Left ventricle myocardium inferior (tissue), 1 donor: ENCODE results near the gene TESK2. TPM values are rescaled to one million over a fixed set of nuclear protein-coding genes. Genes with fewer than 3 reads are reported as not detected.

Experiments used
- DNase-seq: peaks from one replicate; pipeline ENCODE4 v3.0.0-alpha.2; 2020
- H3K27ac ChIP-seq: fragments of 200-600 bp; replicated peaks from 2 replicates; pipeline ENCODE4 v1.8.0; 2021
- H3K27me3 ChIP-seq: fragments of 200-600 bp; 2 replicates; pipeline ENCODE4 v1.8.0; 2021; ENCODE audit warnings: low read depth
- H3K36me3 ChIP-seq: fragments of 200-600 bp; 2 replicates; pipeline ENCODE4 v1.8.0; 2021
- H3K4me1 ChIP-seq: fragments of 200-600 bp; 2 replicates; pipeline ENCODE4 v1.8.0; 2021
- H3K4me3 ChIP-seq: fragments of 200-600 bp; 2 replicates; pipeline ENCODE4 v1.8.0; 2021; ENCODE audit warnings: mild to moderate bottlenecking, moderate library complexity
- H3K9me3 ChIP-seq: fragments of 200-600 bp; replicated peaks from 2 replicates; pipeline ENCODE4 v1.8.0; 2021
- intact Hi-C: fragments of 100-400 bp; cut with micrococcal nuclease; formaldehyde crosslinking; loops from one replicate; pipeline ENCODE4 v1.11.0; 2022
- total RNA-seq: library from RNA; stranded (reverse); fragmentation: NEBNext Ultra II Directional; extraction: Animal tissue kit (Norgen Biotek cat#: 25700); gene quantifications from one replicate; pipeline ENCODE4 v1.2.1, GENCODE V29; 2021
- TF ChIP-seq, protein P1 (sequence below): fragments of 200-600 bp; IDR thresholded peaks from 2 replicates; pipeline ENCODE4 v1.8.0; 2021; ENCODE audit warnings: antibody characterized with exemption, mild to moderate bottlenecking, borderline replicate concordance
- donor health status: DM: no; HTN: yes; CAD: no; lungs with severe emphysema.

The TESK2 gene
- total RNA-seq, 1 donor from 2014 or later, result 1.4 TPM

GRCh38 chr1:45383191-45383590 is 107.8 kb downstream of the TESK2 start:
- TF ChIP-seq, protein P1, sequence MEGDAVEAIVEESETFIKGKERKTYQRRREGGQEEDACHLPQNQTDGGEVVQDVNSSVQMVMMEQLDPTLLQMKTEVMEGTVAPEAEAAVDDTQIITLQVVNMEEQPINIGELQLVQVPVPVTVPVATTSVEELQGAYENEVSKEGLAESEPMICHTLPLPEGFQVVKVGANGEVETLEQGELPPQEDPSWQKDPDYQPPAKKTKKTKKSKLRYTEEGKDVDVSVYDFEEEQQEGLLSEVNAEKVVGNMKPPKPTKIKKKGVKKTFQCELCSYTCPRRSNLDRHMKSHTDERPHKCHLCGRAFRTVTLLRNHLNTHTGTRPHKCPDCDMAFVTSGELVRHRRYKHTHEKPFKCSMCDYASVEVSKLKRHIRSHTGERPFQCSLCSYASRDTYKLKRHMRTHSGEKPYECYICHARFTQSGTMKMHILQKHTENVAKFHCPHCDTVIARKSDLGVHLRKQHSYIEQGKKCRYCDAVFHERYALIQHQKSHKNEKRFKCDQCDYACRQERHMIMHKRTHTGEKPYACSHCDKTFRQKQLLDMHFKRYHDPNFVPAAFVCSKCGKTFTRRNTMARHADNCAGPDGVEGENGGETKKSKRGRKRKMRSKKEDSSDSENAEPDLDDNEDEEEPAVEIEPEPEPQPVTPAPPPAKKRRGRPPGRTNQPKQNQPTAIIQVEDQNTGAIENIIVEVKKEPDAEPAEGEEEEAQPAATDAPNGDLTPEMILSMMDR, result no peak
- intact Hi-C loops, result no loop called here
- no peaks in the 10 kb centered on the region for H3K4me1 ChIP-seq

GRCh38 chr1:45381243-45381642 is 109.7 kb downstream of the TESK2 start:
- no peaks in the 10 kb centered on the region for H3K9me3 ChIP-seq
- H3K4me1 ChIP-seq, result peaks cover under 1% of the 10 kb centered on the region
- H3K27me3 ChIP-seq, result no peaks in the 10 kb centered on the region
- no peak overlapping the region for H3K4me3 ChIP-seq
- TF ChIP-seq, protein P1, result no peak
- no peak overlapping the region for H3K27ac ChIP-seq
- no peaks in the 10 kb centered on the region for H3K36me3 ChIP-seq
- intact Hi-C loops, result no loop called here
- no peak for DNase-seq

More at GRCh38 chr1:45383191-45383590, 107.8 kb downstream of the TESK2 start:
- no peaks in the 10 kb centered on the region for H3K27me3 ChIP-seq
- no peaks in the 10 kb centered on the region for H3K36me3 ChIP-seq
- no peaks in the 10 kb centered on the region for H3K9me3 ChIP-seq
- DNase-seq, result no peak
- H3K4me3 ChIP-seq, result no peak overlapping the region
- H3K27ac ChIP-seq, result no peak overlapping the region

- Histone ChIP-seq H3K4me3 (no peak overlapping the region), H3K9me3 (no peaks in the 10 kb centered on the region), H3K27ac (no peak overlapping the region), H3K4me1 (peaks cover 5% of the 10 kb centered on the region), H3K36me3 (no peaks in the 10 kb centered on the region), H3K27me3 (no peaks in the 10 kb centered on the region)
- DNase-seq, result no peak
- intact Hi-C loops, result no loop called here
- TF ChIP-seq, protein P1, result no peak
Measured at GRCh38 chr1:45380730-45381129, 110.2 kb downstream of the TESK2 start.

- intact Hi-C loops, result no loop called here
- TF ChIP-seq, protein P1, result no peak
- no peak overlapping the region for H3K27ac ChIP-seq
Measured at GRCh38 chr1:45380125-45380524, 110.8 kb downstream of the TESK2 start.

DNA sequence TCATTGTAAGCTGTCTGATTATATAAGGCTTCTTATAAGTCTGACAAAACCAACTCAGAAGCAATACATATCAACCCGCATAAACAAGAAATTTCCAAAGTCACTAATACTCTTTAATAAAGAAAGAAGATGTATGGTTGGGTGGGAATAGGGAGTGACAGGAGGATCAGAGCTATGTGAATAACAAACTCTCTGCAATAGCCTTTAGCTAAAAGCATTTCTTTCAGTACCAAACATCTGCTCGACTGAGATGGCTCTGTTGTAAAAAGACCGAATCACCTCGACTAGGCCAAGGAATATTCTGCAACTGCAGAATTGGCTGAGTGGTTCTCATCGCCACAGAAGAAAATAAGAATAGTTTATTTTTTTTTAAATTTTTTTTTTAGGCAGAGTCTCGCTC is 111.4 kb downstream of the TESK2 start:
- TF ChIP-seq, protein P1, result no peak
- Histone ChIP-seq H3K27me3 (no peaks in the 10 kb centered on the region), H3K36me3 (no peaks in the 10 kb centered on the region), H3K27ac (no peak overlapping the region), H3K4me3 (no peak overlapping the region), H3K4me1 (peaks cover 6% of the 10 kb centered on the region), H3K9me3 (no peaks in the 10 kb centered on the region)
- DNase-seq, result no peak
- intact Hi-C loops, result no loop called here

More at GRCh38 chr1:45380125-45380524, 110.8 kb downstream of the TESK2 start:
- no peaks in the 10 kb centered on the region for H3K36me3 ChIP-seq
- H3K4me1 ChIP-seq, result peaks cover 6% of the 10 kb centered on the region
- H3K9me3 ChIP-seq, result no peaks in the 10 kb centered on the region
- no peaks in the 10 kb centered on the region for H3K27me3 ChIP-seq
- DNase-seq, result no peak
- no peak overlapping the region for H3K4me3 ChIP-seq

DNA sequence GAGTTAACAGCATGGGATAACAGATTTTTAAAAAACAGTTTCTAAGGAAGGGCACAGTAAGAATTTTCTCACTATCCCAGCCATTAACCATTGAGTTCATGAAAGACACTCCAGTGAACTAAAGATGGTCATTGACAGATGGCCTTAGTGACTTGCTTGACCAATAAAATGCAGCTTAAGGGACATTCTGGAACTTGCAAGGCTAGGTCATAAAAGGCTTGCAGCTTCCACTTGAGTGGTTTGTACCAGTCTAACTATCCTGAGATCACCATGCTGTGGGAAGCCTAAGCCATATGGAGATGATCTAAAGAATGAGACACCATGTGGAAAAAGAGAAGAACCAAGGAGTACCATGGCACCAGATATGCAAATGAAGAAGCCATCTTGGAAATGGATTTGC is 112.8 kb downstream of the TESK2 start:
- H3K4me3 ChIP-seq, result no peak overlapping the region
- H3K27me3 ChIP-seq, result no peaks in the 10 kb centered on the region
- no peaks in the 10 kb centered on the region for H3K9me3 ChIP-seq
- intact Hi-C loops, result no loop called here
- DNase-seq, result no peak
- H3K36me3 ChIP-seq, result no peaks in the 10 kb centered on the region
- TF ChIP-seq, protein P1, result no peak
- H3K27ac ChIP-seq, result no peak overlapping the region
- H3K4me1 ChIP-seq, result peaks cover 6% of the 10 kb centered on the region
